ENCODE results near the gene FBXL17.

FBXL17 gene

DNA sequence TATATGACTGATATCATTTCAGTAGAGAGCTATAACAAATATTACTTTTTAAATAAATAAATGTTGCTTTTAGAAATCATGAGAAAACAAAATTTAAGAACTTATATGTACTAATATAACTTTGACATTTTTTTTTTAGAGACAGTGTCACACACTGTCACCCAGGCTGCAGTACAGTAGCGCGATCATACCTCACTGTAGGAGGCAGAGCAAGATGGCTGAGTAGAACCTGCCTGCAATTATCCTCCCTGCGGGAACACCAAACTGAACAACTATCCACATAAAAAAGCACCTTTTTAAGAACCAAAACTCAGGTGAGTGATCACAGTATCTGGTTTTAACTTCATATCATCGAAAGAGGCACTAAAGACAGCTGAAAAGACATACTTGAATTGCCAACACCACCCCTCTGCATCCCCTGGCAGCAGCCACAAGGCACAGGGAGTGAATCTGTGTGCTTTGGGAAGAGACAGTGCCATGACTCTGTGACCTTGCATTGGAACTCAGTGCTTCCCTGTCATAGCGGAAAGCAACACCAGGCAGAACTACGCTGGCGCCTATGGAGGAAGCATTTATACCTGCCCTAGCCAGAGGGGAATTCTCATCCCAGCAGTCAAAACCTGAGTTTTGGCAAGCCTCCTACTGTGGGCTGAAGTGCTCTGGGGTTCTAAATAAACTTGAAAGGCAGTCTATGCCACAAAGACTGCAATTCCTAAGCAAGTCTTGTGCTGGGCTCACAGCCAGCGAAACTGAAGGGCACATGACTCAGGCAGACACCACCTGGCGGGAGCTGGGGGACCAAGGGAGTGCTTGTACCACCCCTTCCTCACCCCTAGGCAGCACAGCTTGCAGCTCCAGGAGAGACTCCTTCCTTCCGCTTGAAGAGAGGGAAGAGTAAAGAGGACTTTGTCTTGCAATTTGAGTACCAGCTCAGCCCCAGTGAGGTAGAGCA lies 142.7 kb downstream of the FBXL17 start:
- no peak overlapping the region for H3K9ac ChIP-seq (ENCODE audit: low read length)
- no peaks in the 10 kb centered on the region for H3K36me3 ChIP-seq (ENCODE audit: control insufficient read depth, insufficient read depth, low read length, severe bottlenecking)
- no peaks in the 10 kb centered on the region for H3K4me1 ChIP-seq (ENCODE audit: control insufficient read depth, insufficient read depth, low read length)
- no peaks in the 10 kb centered on the region for H3K27me3 ChIP-seq (replicated peaks; ENCODE audit: control insufficient read depth, insufficient read depth, low read length)
- no peaks in the 10 kb centered on the region for H3K9me3 ChIP-seq (ENCODE audit: control insufficient read depth, low read length)
- DNase-seq (ENCODE audit: low read depth), result no peak
- H3K4me3 ChIP-seq (ENCODE audit: low read length), result no peak overlapping the region

- no peak overlapping the region for H3K4me3 ChIP-seq (ENCODE audit: low read length)
- no peaks in the 10 kb centered on the region for H3K27me3 ChIP-seq (replicated peaks; ENCODE audit: control insufficient read depth, insufficient read depth, low read length)
- no peak for DNase-seq (ENCODE audit: low read depth)
- H3K9ac ChIP-seq (ENCODE audit: low read length), result no peak overlapping the region
- H3K36me3 ChIP-seq (ENCODE audit: control insufficient read depth, insufficient read depth, low read length, severe bottlenecking), result no peaks in the 10 kb centered on the region
- no peaks in the 10 kb centered on the region for H3K9me3 ChIP-seq (ENCODE audit: control insufficient read depth, low read length)
- H3K4me1 ChIP-seq (ENCODE audit: control insufficient read depth, insufficient read depth, low read length), result no peaks in the 10 kb centered on the region
Measured at GRCh38 chr5:108238461-108238860, 143.4 kb downstream of the FBXL17 start.

- Histone ChIP-seq H3K9ac (ENCODE audit: low read length) (no peak overlapping the region), H3K36me3 (ENCODE audit: control insufficient read depth, insufficient read depth, low read length, severe bottlenecking) (no peaks in the 10 kb centered on the region), H3K4me1 (ENCODE audit: control insufficient read depth, insufficient read depth, low read length) (no peaks in the 10 kb centered on the region), H3K4me3 (ENCODE audit: low read length) (no peak overlapping the region), H3K9me3 (ENCODE audit: control insufficient read depth, low read length) (no peaks in the 10 kb centered on the region), H3K27me3 (replicated peaks; ENCODE audit: control insufficient read depth, insufficient read depth, low read length) (no peaks in the 10 kb centered on the region)
- DNase-seq (ENCODE audit: low read depth), result peak; percentile 12
Measured at GRCh38 chr5:108233617-108234155, 148.2 kb downstream of the FBXL17 start.

- DNase-seq (ENCODE audit: low read depth), result no peak
- Histone ChIP-seq H3K4me3 (ENCODE audit: low read length) (no peak overlapping the region), H3K4me1 (ENCODE audit: control insufficient read depth, insufficient read depth, low read length) (no peaks in the 10 kb centered on the region), H3K36me3 (ENCODE audit: control insufficient read depth, insufficient read depth, low read length, severe bottlenecking) (no peaks in the 10 kb centered on the region), H3K27me3 (replicated peaks; ENCODE audit: control insufficient read depth, insufficient read depth, low read length) (no peaks in the 10 kb centered on the region), H3K9ac (ENCODE audit: low read length) (no peak overlapping the region), H3K9me3 (ENCODE audit: control insufficient read depth, low read length) (no peaks in the 10 kb centered on the region)
Measured at GRCh38 chr5:108232805-108233204, 149.1 kb downstream of the FBXL17 start.

GRCh38 chr5:108222011-108222410 lies 159.9 kb downstream of the FBXL17 start:
- no peak overlapping the region for H3K4me3 ChIP-seq (ENCODE audit: low read length)
- DNase-seq (ENCODE audit: low read depth), result no peak
- no peaks in the 10 kb centered on the region for H3K27me3 ChIP-seq (replicated peaks; ENCODE audit: control insufficient read depth, insufficient read depth, low read length)

DNA sequence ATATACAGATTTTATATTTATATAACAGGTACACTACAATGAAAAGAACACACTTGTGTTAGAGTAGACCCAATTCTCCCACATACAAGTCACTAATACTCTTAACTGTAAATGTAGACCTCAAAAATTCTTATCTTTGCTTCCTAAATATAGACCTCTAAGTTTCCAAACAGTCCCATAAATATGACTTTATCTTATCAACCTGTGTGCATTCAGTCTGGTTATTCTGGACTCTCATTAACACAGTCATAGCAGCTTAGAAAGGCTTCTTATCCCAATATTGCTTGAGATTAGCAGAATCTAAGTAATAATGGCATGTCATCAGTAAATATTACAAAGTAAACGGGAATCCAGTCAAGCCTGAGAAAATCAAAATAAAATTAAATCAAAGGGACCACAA lies 161.1 kb downstream of the FBXL17 start:
- H3K36me3 ChIP-seq (ENCODE audit: control insufficient read depth, insufficient read depth, low read length, severe bottlenecking), result no peaks in the 10 kb centered on the region
- H3K9me3 ChIP-seq (ENCODE audit: control insufficient read depth, low read length), result no peaks in the 10 kb centered on the region
- no peak overlapping the region for H3K9ac ChIP-seq (ENCODE audit: low read length)
- H3K4me1 ChIP-seq (ENCODE audit: control insufficient read depth, insufficient read depth, low read length), result no peaks in the 10 kb centered on the region
- H3K27me3 ChIP-seq (replicated peaks; ENCODE audit: control insufficient read depth, insufficient read depth, low read length), result no peaks in the 10 kb centered on the region
- DNase-seq (ENCODE audit: low read depth), result no peak
- H3K4me3 ChIP-seq (ENCODE audit: low read length), result no peak overlapping the region

More at GRCh38 chr5:108222011-108222410, 159.9 kb downstream of the FBXL17 start:
- Histone ChIP-seq H3K36me3 (ENCODE audit: control insufficient read depth, insufficient read depth, low read length, severe bottlenecking) (no peaks in the 10 kb centered on the region), H3K9ac (ENCODE audit: low read length) (no peak overlapping the region), H3K9me3 (ENCODE audit: control insufficient read depth, low read length) (no peaks in the 10 kb centered on the region), H3K4me1 (ENCODE audit: control insufficient read depth, insufficient read depth, low read length) (no peaks in the 10 kb centered on the region)

- DNase-seq (ENCODE audit: low read depth), result no peak
- Histone ChIP-seq H3K4me1 (ENCODE audit: control insufficient read depth, insufficient read depth, low read length) (no peaks in the 10 kb centered on the region), H3K9me3 (ENCODE audit: control insufficient read depth, low read length) (peaks cover 4% of the 10 kb centered on the region), H3K27me3 (replicated peaks; ENCODE audit: control insufficient read depth, insufficient read depth, low read length) (no peaks in the 10 kb centered on the region), H3K9ac (ENCODE audit: low read length) (no peak overlapping the region), H3K4me3 (ENCODE audit: low read length) (no peak overlapping the region), H3K36me3 (ENCODE audit: control insufficient read depth, insufficient read depth, low read length, severe bottlenecking) (peaks cover 5% of the 10 kb centered on the region)
Measured at GRCh38 chr5:108216890-108217289, 165.0 kb downstream of the FBXL17 start.

- H3K27me3 ChIP-seq (replicated peaks; ENCODE audit: control insufficient read depth, insufficient read depth, low read length), result no peaks in the 10 kb centered on the region
- no peak overlapping the region for H3K9ac ChIP-seq (ENCODE audit: low read length)
- peaks cover 5% of the 10 kb centered on the region for H3K36me3 ChIP-seq (ENCODE audit: control insufficient read depth, insufficient read depth, low read length, severe bottlenecking)
- H3K4me1 ChIP-seq (ENCODE audit: control insufficient read depth, insufficient read depth, low read length), result no peaks in the 10 kb centered on the region
- DNase-seq (ENCODE audit: low read depth), result no peak
- H3K9me3 ChIP-seq (ENCODE audit: control insufficient read depth, low read length), result peaks cover 4% of the 10 kb centered on the region
- H3K4me3 ChIP-seq (ENCODE audit: low read length), result no peak overlapping the region
Measured at GRCh38 chr5:108214857-108215256, 167.0 kb downstream of the FBXL17 start.

DNA sequence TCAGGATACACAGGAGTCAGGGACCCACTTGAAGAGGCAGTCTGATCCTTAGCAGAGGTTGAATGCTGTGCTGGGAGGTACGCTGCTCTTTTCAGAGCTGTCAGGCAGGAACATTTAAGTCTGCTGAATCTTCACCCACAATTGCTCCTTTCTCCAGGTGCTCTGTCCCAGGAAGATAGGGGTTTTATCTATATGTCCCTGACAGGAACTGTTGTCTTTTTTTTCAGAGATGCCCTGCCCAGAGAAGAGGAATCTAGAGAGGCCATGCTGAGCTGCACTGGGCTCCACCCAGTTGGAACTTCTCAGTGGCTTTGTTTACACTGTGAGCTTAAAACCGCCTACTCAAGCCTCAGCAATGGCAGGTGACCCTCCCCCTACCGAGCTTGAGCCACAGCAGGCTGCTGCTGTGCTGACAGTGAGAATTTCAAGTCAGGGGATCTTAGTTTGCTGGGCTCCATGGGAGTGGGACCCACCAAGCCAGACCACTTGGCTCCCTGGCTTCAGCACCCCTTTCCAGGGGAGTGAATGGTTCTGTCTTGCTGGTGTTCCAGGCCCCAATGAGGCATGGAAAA lies 169.0 kb downstream of the FBXL17 start:
- peaks cover 5% of the 10 kb centered on the region for H3K36me3 ChIP-seq (ENCODE audit: control insufficient read depth, insufficient read depth, low read length, severe bottlenecking)
- no peaks in the 10 kb centered on the region for H3K27me3 ChIP-seq (replicated peaks; ENCODE audit: control insufficient read depth, insufficient read depth, low read length)
- no peak overlapping the region for H3K4me3 ChIP-seq (ENCODE audit: low read length)
- H3K9ac ChIP-seq (ENCODE audit: low read length), result no peak overlapping the region
- peak; percentile 26 for DNase-seq (ENCODE audit: low read depth)
- H3K4me1 ChIP-seq (ENCODE audit: control insufficient read depth, insufficient read depth, low read length), result no peaks in the 10 kb centered on the region
- H3K9me3 ChIP-seq (ENCODE audit: control insufficient read depth, low read length), result peaks cover 4% of the 10 kb centered on the region

DNA sequence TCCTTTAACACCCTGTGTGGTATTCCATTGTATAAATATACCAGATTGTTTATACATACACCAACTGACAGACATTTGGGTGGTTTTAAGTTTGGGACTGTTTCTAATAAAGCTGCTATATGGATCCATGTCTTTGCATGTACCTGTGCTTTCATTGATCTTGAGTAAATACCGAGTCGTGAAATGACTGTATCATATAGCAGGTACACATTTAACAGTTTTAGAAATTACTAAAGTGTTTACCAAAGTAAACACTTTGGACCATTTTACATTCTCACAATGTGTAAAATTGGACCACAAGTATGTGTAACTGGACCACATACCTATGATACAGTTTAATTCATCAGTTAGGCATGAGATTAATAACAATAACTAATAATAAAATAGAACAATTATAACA lies 175.2 kb downstream of the FBXL17 start:
- DNase-seq (ENCODE audit: low read depth), result no peak
- H3K27me3 ChIP-seq (replicated peaks; ENCODE audit: control insufficient read depth, insufficient read depth, low read length), result no peaks in the 10 kb centered on the region
- H3K9ac ChIP-seq (ENCODE audit: low read length), result no peak overlapping the region
- no peaks in the 10 kb centered on the region for H3K4me1 ChIP-seq (ENCODE audit: control insufficient read depth, insufficient read depth, low read length)
- no peaks in the 10 kb centered on the region for H3K9me3 ChIP-seq (ENCODE audit: control insufficient read depth, low read length)
- no peak overlapping the region for H3K4me3 ChIP-seq (ENCODE audit: low read length)
- no peaks in the 10 kb centered on the region for H3K36me3 ChIP-seq (ENCODE audit: control insufficient read depth, insufficient read depth, low read length, severe bottlenecking)

- Histone ChIP-seq H3K36me3 (ENCODE audit: control insufficient read depth, insufficient read depth, low read length, severe bottlenecking) (no peaks in the 10 kb centered on the region), H3K9me3 (ENCODE audit: control insufficient read depth, low read length) (no peaks in the 10 kb centered on the region), H3K9ac (ENCODE audit: low read length) (no peak overlapping the region), H3K4me3 (ENCODE audit: low read length) (no peak overlapping the region), H3K27me3 (replicated peaks; ENCODE audit: control insufficient read depth, insufficient read depth, low read length) (no peaks in the 10 kb centered on the region), H3K4me1 (ENCODE audit: control insufficient read depth, insufficient read depth, low read length) (no peaks in the 10 kb centered on the region)
- DNase-seq (ENCODE audit: low read depth), result no peak
Measured at GRCh38 chr5:108201721-108202120, 180.2 kb downstream of the FBXL17 start.
